PC-3 (cell line): ENCODE data around the gene MALL. TPM values are rescaled to one million over a fixed set of nuclear protein-coding genes. Genes with fewer than 3 reads are reported as not detected.

Source experiments
- ATAC-seq: fragments of 200-7000 bp; cut with Tn5 transposase; 2 replicates; pipeline ENCODE4 v1.9.1; 2020; ENCODE audit warnings: mild to moderate bottlenecking, moderate library complexity
- BruUV-seq: library from RNA; stranded (reverse); fragments of 400-500 nt; replicated peaks from 2 replicates; lab custom pipeline; 2021; lab: Mats Ljungman, UMichigan
- CTCF ChIA-PET: fragments of 300-600 bp; sonication (Branson Sonifier 250); formaldehyde crosslinking; loops from one replicate; lab custom pipeline; 2022; ENCODE audit warnings: antibody characterized with exemption; lab: Charles Lee
- POLR2A ChIA-PET: fragments of 300-600 bp; sonication (Branson Sonifier 250); formaldehyde crosslinking; loops from one replicate; lab custom pipeline; 2022; ENCODE audit warnings: antibody characterized with exemption; ENCODE audit not compliant: unreplicated experiment; lab: Charles Lee
- DNase-seq: peaks from one replicate; pipeline ENCODE4 v3.0.0-alpha.2; 2015
- H2AFZ ChIP-seq: fragments of 300-600 bp; sonication (generic); 2 replicates; pipeline ENCODE4 v1.6.0; 2016; ENCODE audit warnings: antibody characterized with exemption, low read length
- H3F3A ChIP-seq: fragments of 300-600 bp; sonication (generic); one replicate; pipeline ENCODE4 v1.6.0; 2017; ENCODE audit warnings: antibody characterized with exemption, low read length, control low read depth, mild to moderate bottlenecking; ENCODE audit not compliant: unreplicated experiment
- H3K27ac ChIP-seq: fragments of 300-600 bp; sonication (generic); 2 replicates; pipeline ENCODE4 v1.5.1; 2016; ENCODE audit warnings: mild to moderate bottlenecking, low read length
- H3K27me3 ChIP-seq: fragments of 300-600 bp; sonication (generic); 2 replicates; pipeline ENCODE4 v1.6.1; 2016; ENCODE audit warnings: low read length, mixed read lengths
- H3K36me3 ChIP-seq: fragments of 300-600 bp; sonication (generic); 2 replicates; pipeline ENCODE4 v1.6.1; 2016; ENCODE audit warnings: low read depth, mixed run types, low read length, mixed read lengths
- H3K4me1 ChIP-seq: fragments of 300-600 bp; sonication (generic); 2 replicates; pipeline ENCODE4 v1.5.1; 2016; ENCODE audit warnings: low read length; ENCODE audit not compliant: insufficient read depth
- H3K4me2 ChIP-seq: fragments of 300-600 bp; sonication (generic); 2 replicates; pipeline ENCODE4 v1.6.0; 2016; ENCODE audit warnings: low read length
- H3K4me3 ChIP-seq: fragments of 300-600 bp; sonication (generic); 2 replicates; pipeline ENCODE4 v1.5.1; 2016; ENCODE audit warnings: mild to moderate bottlenecking, low read length, mixed read lengths
- H3K79me2 ChIP-seq: fragments of 300-600 bp; sonication (generic); 2 replicates; pipeline ENCODE4 v1.6.1; 2017; ENCODE audit warnings: low read length, mixed read lengths
- H3K9ac ChIP-seq: fragments of 300-600 bp; sonication (generic); 2 replicates; pipeline ENCODE4 v1.6.0; 2016; ENCODE audit warnings: mild to moderate bottlenecking, low read length
- H3K9me2 ChIP-seq: fragments of 300-600 bp; sonication (generic); replicated peaks from 2 replicates; pipeline ENCODE4 v1.6.1; 2016; ENCODE audit warnings: mixed run types, low read length, mixed read lengths
- H3K9me3 ChIP-seq: fragments of 300-600 bp; sonication (generic); 2 replicates; pipeline ENCODE4 v1.6.1; 2016; ENCODE audit warnings: low read length, mixed read lengths
- H4K20me1 ChIP-seq: fragments of 300-600 bp; sonication (generic); 2 replicates; pipeline ENCODE4 v1.6.1; 2016; ENCODE audit warnings: low read length, mixed read lengths
- EZH2 ChIP-seq: fragments of 300-600 bp; sonication (generic); IDR thresholded peaks from one replicate; pipeline ENCODE4 v1.6.1; 2017; ENCODE audit warnings: antibody characterized with exemption, mild to moderate bottlenecking, low read length; ENCODE audit not compliant: unreplicated experiment
- EZH2phosphoT487 ChIP-seq: fragments of 300-600 bp; sonication (generic); IDR thresholded peaks from 2 replicates; pipeline ENCODE4 v1.6.1; 2018; ENCODE audit warnings: mild to moderate bottlenecking, antibody characterized with exemption, low read length, borderline replicate concordance
- intact Hi-C: fragments of 100-400 bp; cut with micrococcal nuclease; formaldehyde crosslinking; loops from 2 replicates; pipeline ENCODE4 v1.9.0; 2023
- total RNA-seq: library from RNA; depleted of rRNA; stranded (reverse); fragments of >200 nt; gene quantifications from 2 replicates; pipeline ENCODE4 v1.2.3, GENCODE V29; 2014
- TF ChIP-seq, protein P1 (sequence below): fragments of 300-600 bp; sonication (generic); conservative IDR thresholded peaks from 2 replicates; pipeline ENCODE4 v1.5.1; 2017; ENCODE audit warnings: antibody characterized with exemption, low read depth, mild to moderate bottlenecking, low read length

MALL gene
- total RNA-seq, 1 experiment from 2014 or later: 123 TPM

DNA sequence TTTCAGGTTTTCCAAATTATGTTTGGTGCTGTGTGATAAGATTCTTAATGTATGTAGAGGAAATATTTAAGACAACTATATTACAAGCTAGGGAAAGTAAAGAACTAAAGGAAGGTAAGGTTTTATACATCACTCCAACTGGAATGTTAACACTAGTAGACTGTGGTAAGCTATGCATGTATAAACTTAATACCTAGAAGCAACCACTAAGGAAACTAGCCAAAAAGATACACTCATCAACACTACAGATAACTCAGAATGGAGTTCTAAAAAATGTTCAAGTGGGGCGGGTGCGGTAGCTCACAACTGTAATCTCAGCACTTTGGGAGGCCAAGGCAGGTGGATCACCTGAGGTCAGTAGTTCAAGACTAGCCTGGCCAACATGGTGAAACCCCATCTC, 37.8 kb upstream of the MALL start:
- Histone ChIP-seq H3K79me2 (no peaks in the 10 kb centered on the region), H3K27me3 (no peaks in the 10 kb centered on the region), H3K36me3 (peaks cover 4% of the 10 kb centered on the region; the same call in 1 of the 2 replicates), H3K4me3 (no peak overlapping the region), H3K27ac (no peak overlapping the region), H3F3A (peaks cover 7% of the 10 kb centered on the region), H3K4me2 (no peak overlapping the region), H4K20me1 (no peaks in the 10 kb centered on the region), H3K9ac (no peak overlapping the region), H2AFZ (no peak overlapping the region), H3K9me3 (peaks cover 15% of the 10 kb centered on the region), H3K9me2 (no peaks in the 10 kb centered on the region), H3K4me1 (peaks cover 27% of the 10 kb centered on the region)
- BruUV-seq: no TSS peak
- intact Hi-C loops: no loop called here
- DNase-seq: no peak
- no peak for TF ChIP-seq EZH2
- no peak for TF ChIP-seq EZH2phosphoT487
- TF ChIP-seq, protein P1, sequence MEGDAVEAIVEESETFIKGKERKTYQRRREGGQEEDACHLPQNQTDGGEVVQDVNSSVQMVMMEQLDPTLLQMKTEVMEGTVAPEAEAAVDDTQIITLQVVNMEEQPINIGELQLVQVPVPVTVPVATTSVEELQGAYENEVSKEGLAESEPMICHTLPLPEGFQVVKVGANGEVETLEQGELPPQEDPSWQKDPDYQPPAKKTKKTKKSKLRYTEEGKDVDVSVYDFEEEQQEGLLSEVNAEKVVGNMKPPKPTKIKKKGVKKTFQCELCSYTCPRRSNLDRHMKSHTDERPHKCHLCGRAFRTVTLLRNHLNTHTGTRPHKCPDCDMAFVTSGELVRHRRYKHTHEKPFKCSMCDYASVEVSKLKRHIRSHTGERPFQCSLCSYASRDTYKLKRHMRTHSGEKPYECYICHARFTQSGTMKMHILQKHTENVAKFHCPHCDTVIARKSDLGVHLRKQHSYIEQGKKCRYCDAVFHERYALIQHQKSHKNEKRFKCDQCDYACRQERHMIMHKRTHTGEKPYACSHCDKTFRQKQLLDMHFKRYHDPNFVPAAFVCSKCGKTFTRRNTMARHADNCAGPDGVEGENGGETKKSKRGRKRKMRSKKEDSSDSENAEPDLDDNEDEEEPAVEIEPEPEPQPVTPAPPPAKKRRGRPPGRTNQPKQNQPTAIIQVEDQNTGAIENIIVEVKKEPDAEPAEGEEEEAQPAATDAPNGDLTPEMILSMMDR: no peak
- no peak for ATAC-seq
- CTCF ChIA-PET: no interaction called here
- POLR2A ChIA-PET: no interaction called here

DNA sequence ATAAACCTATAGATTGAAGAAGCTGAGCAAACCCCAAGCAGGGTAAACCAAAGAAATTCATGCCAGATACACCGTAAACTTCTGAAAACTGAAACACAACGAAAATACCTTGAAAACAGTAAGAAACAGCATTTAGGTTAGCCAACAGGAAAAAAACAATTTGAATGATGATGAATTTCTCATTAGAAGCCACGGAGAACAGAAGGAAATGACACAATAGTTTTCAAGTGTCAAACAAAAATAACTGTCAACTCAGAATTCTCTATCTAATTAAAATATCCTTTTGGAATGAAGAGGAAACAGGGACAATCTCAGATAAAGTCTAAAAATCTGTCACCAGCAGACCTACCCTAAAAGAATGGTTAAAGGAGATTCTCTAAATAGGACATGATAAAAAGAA, 37.3 kb upstream of the MALL start:
- H3K4me2 ChIP-seq: no peak overlapping the region

More for the DNA sequence above, 37.3 kb upstream of the MALL start:
- H2AFZ ChIP-seq: no peak overlapping the region
- no peaks in the 10 kb centered on the region for H3K79me2 ChIP-seq
- no peak overlapping the region for H3K27ac ChIP-seq
- H3K4me1 ChIP-seq: peaks cover 27% of the 10 kb centered on the region
- H3K9ac ChIP-seq: no peak overlapping the region
- H3F3A ChIP-seq: peaks cover 7% of the 10 kb centered on the region
- no peaks in the 10 kb centered on the region for H3K27me3 ChIP-seq
- intact Hi-C loops: no loop called here
- ChIA-PET CTCF (no interaction called here), POLR2A (no interaction called here)
- peaks cover 15% of the 10 kb centered on the region for H3K9me3 ChIP-seq
- BruUV-seq: no TSS peak
- no peak overlapping the region for H3K4me3 ChIP-seq
- peaks cover 4% of the 10 kb centered on the region; the same call in 1 of the 2 replicates for H3K36me3 ChIP-seq
- TF ChIP-seq, protein P1: no peak
- no peak for TF ChIP-seq EZH2
- ATAC-seq (no peak), DNase-seq (no peak)
- no peaks in the 10 kb centered on the region for H4K20me1 ChIP-seq
- H3K9me2 ChIP-seq: no peaks in the 10 kb centered on the region
